Measurements from ENCODE around the gene DDX54.

DDX54 gene

GRCh38 chr12:113159937-113160336 is 25.3 kb downstream of the DDX54 start:
- Histone ChIP-seq H3K27ac (replicated peaks) (no peak overlapping the region), H3K27me3 (ENCODE audit: insufficient read depth, poor library complexity, severe bottlenecking) (no peaks in the 10 kb centered on the region), H3K4me3 (replicated peaks; ENCODE audit: insufficient read depth, low read length) (no peak overlapping the region)
- TF ChIP-seq POLR2AphosphoS5 (IDR thresholded peaks at IDR 0.05; ENCODE audit: low read depth), result no peak
- TF ChIP-seq GABPA (IDR thresholded peaks at IDR 0.05; ENCODE audit: low read depth), result no peak
- TF ChIP-seq CTCF (IDR thresholded peaks at IDR 0.05; ENCODE audit: insufficient read depth, low read length), result no peak
- TF ChIP-seq SPI1 (IDR thresholded peaks at IDR 0.05; ENCODE audit: borderline replicate concordance, low read depth), result no peak
- no peak for TF ChIP-seq REST (IDR thresholded peaks at IDR 0.05; ENCODE audit: insufficient replicate concordance, low read depth)
- DNase-seq (ENCODE audit: low read depth in 1 of 2, low spot score in 1 of 2), result no peak

GRCh38 chr12:113158439-113159203 is 26.7 kb downstream of the DDX54 start:
- DNase-seq (ENCODE audit: low read depth in 1 of 2, low spot score in 1 of 2), result no peak
- no peak for TF ChIP-seq GABPA (IDR thresholded peaks at IDR 0.05; ENCODE audit: low read depth)
- TF ChIP-seq REST (IDR thresholded peaks at IDR 0.05; ENCODE audit: insufficient replicate concordance, low read depth), result no peak
- Histone ChIP-seq H3K27ac (replicated peaks) (no peak overlapping the region), H3K27me3 (ENCODE audit: insufficient read depth, poor library complexity, severe bottlenecking) (no peaks in the 10 kb centered on the region), H3K4me3 (replicated peaks; ENCODE audit: insufficient read depth, low read length) (no peak overlapping the region)

GRCh38 chr12:113157218-113157859 is 27.9 kb downstream of the DDX54 start:
- H3K4me3 ChIP-seq (replicated peaks; ENCODE audit: insufficient read depth, low read length), result no peak overlapping the region
- no peak for DNase-seq (ENCODE audit: low read depth in 1 of 2, low spot score in 1 of 2)
- TF ChIP-seq CTCF (IDR thresholded peaks at IDR 0.05; ENCODE audit: insufficient read depth, low read length) (no peak), POLR2AphosphoS5 (IDR thresholded peaks at IDR 0.05; ENCODE audit: low read depth) (no peak; the same call in 1 of the 2 replicates), GABPA (IDR thresholded peaks at IDR 0.05; ENCODE audit: low read depth) (no peak), REST (IDR thresholded peaks at IDR 0.05; ENCODE audit: insufficient replicate concordance, low read depth) (no peak), SPI1 (IDR thresholded peaks at IDR 0.05; ENCODE audit: borderline replicate concordance, low read depth) (no peak)
- H3K27ac ChIP-seq (replicated peaks), result no peak overlapping the region
- no peaks in the 10 kb centered on the region for H3K27me3 ChIP-seq (ENCODE audit: insufficient read depth, poor library complexity, severe bottlenecking)

Measured in HL-60 (cell line).